Activated T-helper 1 cell treated with anti-CD3 and anti-CD28 coated beads, Interleukin-12 subunit alpha, Interleukin-12 subunit beta, Interleukin-2, Interleukin-4 antibody, amounts not matched to agents 30 ng/mL and 10 ng/mL and 1 ng/mL, durations not matched to agents 14 hours and 24 hours and 36 hours (primary cell): Measurements from ENCODE around the gene SYP. TPM values are rescaled to one million over a fixed set of nuclear protein-coding genes. Genes with fewer than 3 reads are reported as not detected.
"Not testable (repeated sequence)": the region's sequence is repeated elsewhere in the genome, so short reads cannot be mapped to it uniquely, and the experiment has no call there.

Source experiments
- DNase-seq: peaks from one replicate; pipeline ENCODE4 v3.0.0; 2021; ENCODE audit warnings: low spot score
- H3K27ac Mint-ChIP-seq: one replicate; pipeline ENCODE4 v1.8.0; 2021; ENCODE audit warnings: mild to moderate bottlenecking, mixed read lengths
- H3K27me3 Mint-ChIP-seq: one replicate; pipeline ENCODE4 v1.8.0; 2022; ENCODE audit warnings: mild to moderate bottlenecking, moderate library complexity, mixed read lengths; ENCODE audit not compliant: insufficient read depth
- H3K36me3 Mint-ChIP-seq: one replicate; pipeline ENCODE4 v1.8.0; 2021; ENCODE audit warnings: low read depth, mixed read lengths
- H3K4me1 Mint-ChIP-seq: one replicate; pipeline ENCODE4 v1.8.0; 2021; ENCODE audit warnings: low read depth, mixed read lengths
- H3K4me3 Mint-ChIP-seq: one replicate; pipeline ENCODE4 v1.8.0; 2021; ENCODE audit warnings: mild to moderate bottlenecking, moderate library complexity, mixed read lengths
- H3K9me3 Mint-ChIP-seq: one replicate; pipeline ENCODE4 v1.8.0; 2021; ENCODE audit warnings: mixed read lengths
- intact Hi-C: fragments of 100-400 bp; cut with micrococcal nuclease; formaldehyde crosslinking; loops from one replicate; pipeline ENCODE4 v1.15.1; 2024
- total RNA-seq: library from RNA; stranded (reverse); gene quantifications from 2 replicates; pipeline ENCODE4 v1.2.3, GENCODE V29; 2022

Gene SYP
- total RNA-seq, 1 donor from 2014 or later, result 3.3 TPM

DNA sequence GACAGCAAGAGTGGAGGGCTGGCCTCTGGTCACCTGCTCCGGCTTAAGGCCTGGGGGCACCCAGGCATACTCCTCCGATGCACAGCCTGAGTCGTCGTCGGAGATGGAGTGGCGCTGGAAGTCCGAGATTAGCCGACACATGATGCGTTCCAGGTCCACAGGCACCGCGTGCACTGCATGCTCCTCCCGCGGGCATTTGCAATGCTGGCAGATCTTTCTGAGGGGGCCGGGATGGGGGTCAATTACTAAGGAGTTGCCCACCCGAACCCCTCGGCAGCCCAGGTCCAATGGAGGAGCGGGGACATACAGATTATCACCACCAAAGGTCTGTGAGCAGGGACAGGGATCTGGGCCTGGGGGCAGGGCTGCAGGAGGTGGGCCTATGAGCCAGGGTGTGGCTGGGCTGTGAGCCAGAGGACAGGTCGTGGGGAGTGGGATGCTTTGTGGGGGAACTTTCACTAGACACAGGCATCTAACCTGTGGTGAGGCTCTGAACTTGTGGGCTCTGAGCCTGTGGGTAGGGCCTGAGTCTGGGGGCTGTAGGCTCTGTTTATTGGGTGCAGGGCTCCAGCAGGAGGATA, 16.2 kb downstream of the SYP start:
- no peak for DNase-seq
- Mint-ChIP-seq H3K27ac (no peak overlapping the region), H3K9me3 (no peaks in the 10 kb centered on the region), H3K4me3 (peak overlapping the region; percentile 84), H3K4me1 (peaks cover 13% of the 10 kb centered on the region), H3K27me3 (no peaks in the 10 kb centered on the region), H3K36me3 (peaks cover 23% of the 10 kb centered on the region)
- intact Hi-C loops, result loop anchor here (1.0 kb wide), 1 partner anchor 11 kb away; no protein-coding TSS in a partner anchor

DNA sequence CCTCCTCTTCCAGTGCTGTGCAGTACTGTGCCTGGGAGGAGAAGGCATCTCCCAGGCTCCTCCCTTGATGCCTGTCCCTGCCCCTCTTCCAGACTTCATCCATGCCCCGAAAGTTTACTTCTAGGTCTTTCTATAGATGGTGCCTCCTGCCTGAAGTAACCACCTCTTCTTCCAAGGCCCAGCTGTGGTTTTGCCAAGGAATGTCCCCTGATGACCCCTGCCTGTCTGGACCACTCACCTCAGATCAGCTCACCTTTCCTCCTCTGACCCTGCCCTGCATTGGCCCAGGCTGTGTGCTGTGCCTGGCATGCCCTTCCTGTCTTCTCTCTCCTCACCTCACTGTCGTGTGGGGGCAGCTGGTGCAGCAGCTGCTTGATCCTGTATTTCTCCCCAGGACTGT, 20.6 kb downstream of the SYP start:
- intact Hi-C loops, result no loop called here
- Mint-ChIP-seq H3K27me3 (no peaks in the 10 kb centered on the region), H3K4me1 (peaks cover 14% of the 10 kb centered on the region), H3K27ac (peak overlapping the region; percentile 29), H3K4me3 (no peak overlapping the region), H3K9me3 (no peaks in the 10 kb centered on the region), H3K36me3 (peaks cover 38% of the 10 kb centered on the region)
- no peak for DNase-seq

- Mint-ChIP-seq H3K9me3 (no peaks in the 10 kb centered on the region), H3K36me3 (peaks cover 42% of the 10 kb centered on the region)
- intact Hi-C loops, result no loop called here
Measured at GRCh38 chrX:49178537-49178936, 21.5 kb downstream of the SYP start.

GRCh38 chrX:49177873-49178480, 22.0 kb downstream of the SYP start:
- Mint-ChIP-seq H3K27me3 (no peaks in the 10 kb centered on the region), H3K27ac (no peak overlapping the region), H3K36me3 (peaks cover 42% of the 10 kb centered on the region), H3K4me3 (no peak overlapping the region), H3K4me1 (peaks cover 14% of the 10 kb centered on the region), H3K9me3 (no peaks in the 10 kb centered on the region)
- DNase-seq, result no peak
- intact Hi-C loops, result no loop called here

More at GRCh38 chrX:49178537-49178936, 21.5 kb downstream of the SYP start:
- H3K4me1 Mint-ChIP-seq, result peaks cover 14% of the 10 kb centered on the region
- no peaks in the 10 kb centered on the region for H3K27me3 Mint-ChIP-seq
- H3K27ac Mint-ChIP-seq, result no peak overlapping the region
- no peak for DNase-seq
- no peak overlapping the region for H3K4me3 Mint-ChIP-seq

GRCh38 chrX:49177338-49177833, 22.6 kb downstream of the SYP start:
- H3K27ac Mint-ChIP-seq, result no peak overlapping the region
- H3K4me3 Mint-ChIP-seq, result no peak overlapping the region
- intact Hi-C loops, result no loop called here
- H3K27me3 Mint-ChIP-seq, result no peaks in the 10 kb centered on the region
- H3K9me3 Mint-ChIP-seq, result no peaks in the 10 kb centered on the region
- DNase-seq, result no peak
- H3K4me1 Mint-ChIP-seq, result peaks cover 14% of the 10 kb centered on the region
- peaks cover 43% of the 10 kb centered on the region for H3K36me3 Mint-ChIP-seq

DNA sequence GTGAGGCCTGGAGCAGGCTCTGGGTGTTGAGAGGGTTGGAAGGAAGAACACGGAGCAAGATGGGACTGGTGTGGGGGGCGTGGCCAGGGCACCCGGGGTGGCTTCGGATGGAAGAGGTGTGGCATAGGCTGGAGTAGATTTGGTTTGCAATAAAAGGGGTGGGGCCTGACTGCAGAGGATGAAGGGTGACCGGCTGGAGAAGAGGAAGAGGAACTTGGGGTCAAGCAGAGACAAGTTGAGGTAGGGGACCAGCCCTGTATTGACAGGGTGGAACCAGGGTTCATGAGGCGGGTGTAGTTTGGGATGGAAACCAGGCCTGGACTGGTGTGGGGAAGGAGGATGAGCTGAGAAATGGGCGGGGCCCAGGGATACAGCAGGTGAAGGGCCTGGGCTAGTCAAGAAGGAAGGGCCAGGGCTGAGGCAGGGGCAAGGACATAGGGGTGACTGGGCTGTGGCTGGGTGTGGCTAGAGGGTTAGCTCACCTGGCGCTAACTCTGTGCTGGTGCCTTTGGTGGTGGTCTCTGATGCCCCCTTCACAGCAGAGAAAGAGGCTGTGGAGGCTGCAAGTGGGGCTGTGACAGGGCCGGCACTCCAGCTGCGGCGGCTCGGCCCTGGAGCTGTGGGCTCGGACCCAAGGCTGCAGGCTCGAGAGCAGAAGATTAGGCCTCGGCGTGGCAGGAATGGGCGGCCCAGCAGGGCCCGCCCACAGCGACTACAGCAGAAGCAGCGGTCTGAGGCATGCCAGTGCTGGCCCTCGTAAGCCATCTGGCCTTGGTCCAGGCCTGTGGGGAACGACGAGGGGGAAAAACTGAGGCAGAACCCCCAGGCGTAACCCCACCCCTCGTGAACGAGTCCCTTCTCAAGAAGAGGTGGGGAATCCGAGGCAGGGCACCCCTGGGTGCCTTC, 23.3 kb downstream of the SYP start:
- Mint-ChIP-seq H3K27me3 (no peaks in the 10 kb centered on the region), H3K27ac (no peak overlapping the region), H3K4me3 (no peak overlapping the region), H3K4me1 (peaks cover 14% of the 10 kb centered on the region), H3K9me3 (no peaks in the 10 kb centered on the region), H3K36me3 (peaks cover 40% of the 10 kb centered on the region)
- no peak for DNase-seq
- intact Hi-C loops, result no loop called here

- peaks cover 36% of the 10 kb centered on the region for H3K36me3 Mint-ChIP-seq
- H3K4me1 Mint-ChIP-seq, result peaks cover 14% of the 10 kb centered on the region
- no peaks in the 10 kb centered on the region for H3K27me3 Mint-ChIP-seq
- H3K27ac Mint-ChIP-seq, result no peak overlapping the region
- no peaks in the 10 kb centered on the region for H3K9me3 Mint-ChIP-seq
- intact Hi-C loops, result no loop called here
- no peak overlapping the region for H3K4me3 Mint-ChIP-seq
- no peak for DNase-seq
Measured at GRCh38 chrX:49175435-49176274, 24.3 kb downstream of the SYP start.

DNA sequence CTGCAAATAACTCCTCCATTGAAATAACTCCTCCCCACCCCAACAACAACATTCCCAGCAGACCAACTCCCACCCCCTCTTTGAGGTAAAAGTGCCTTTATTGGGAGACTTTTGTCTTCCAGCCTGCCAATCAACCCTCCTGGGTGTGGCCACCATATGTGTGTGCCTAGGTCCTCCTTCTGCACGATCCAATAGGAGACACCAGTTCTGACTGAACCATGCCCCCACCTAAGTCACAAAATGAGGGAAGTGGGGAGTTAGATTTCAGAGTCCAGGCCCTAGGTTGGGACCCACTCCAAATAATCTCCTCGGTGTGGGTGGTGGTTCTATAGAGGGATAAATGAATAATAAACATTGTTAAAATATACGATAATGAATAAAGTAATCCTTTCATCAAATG, 25.3 kb downstream of the SYP start:
- no peak overlapping the region for H3K4me3 Mint-ChIP-seq
- no peak overlapping the region for H3K27ac Mint-ChIP-seq
- intact Hi-C loops, result no loop called here
- no peak for DNase-seq
- H3K4me1 Mint-ChIP-seq, result peaks cover 14% of the 10 kb centered on the region
- no peaks in the 10 kb centered on the region for H3K27me3 Mint-ChIP-seq
- no peaks in the 10 kb centered on the region for H3K9me3 Mint-ChIP-seq
- peaks cover 29% of the 10 kb centered on the region for H3K36me3 Mint-ChIP-seq

DNA sequence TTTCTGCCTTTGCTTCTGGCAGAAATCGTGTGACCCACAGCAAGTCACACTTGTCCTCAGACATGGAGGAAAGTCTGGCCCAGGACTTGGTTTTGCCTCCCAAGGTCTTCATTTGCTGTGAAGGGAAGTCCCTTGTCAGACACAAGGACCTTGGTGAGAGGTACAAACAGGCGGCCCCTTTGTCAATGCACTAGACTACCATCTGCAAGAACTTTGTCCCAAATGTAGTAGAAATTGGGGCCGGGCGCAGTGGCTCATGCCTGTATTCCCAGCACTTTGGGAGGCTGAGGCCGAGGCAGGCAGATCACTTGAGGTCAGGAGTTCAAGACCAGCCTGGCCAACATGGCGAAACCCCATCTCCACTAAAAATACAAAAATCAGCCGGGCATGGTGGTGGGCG, 26.4 kb downstream of the SYP start:
- intact Hi-C loops, H3K4me1 Mint-ChIP-seq, DNase-seq, H3K27me3 Mint-ChIP-seq, H3K9me3 Mint-ChIP-seq, H3K27ac Mint-ChIP-seq: not testable (repeated sequence)
- peaks cover 22% of the 10 kb centered on the region for H3K36me3 Mint-ChIP-seq
- peak overlapping the region; percentile 88 for H3K4me3 Mint-ChIP-seq

GRCh38 chrX:49172280-49172780, 27.7 kb downstream of the SYP start:
- peaks cover 20% of the 10 kb centered on the region for H3K36me3 Mint-ChIP-seq
- peak overlapping the region; percentile 84 for H3K27ac Mint-ChIP-seq
- no peaks in the 10 kb centered on the region for H3K9me3 Mint-ChIP-seq
- DNase-seq, result peak; percentile 55
- peaks cover 15% of the 10 kb centered on the region for H3K4me1 Mint-ChIP-seq
- peak overlapping the region; percentile 88 for H3K4me3 Mint-ChIP-seq
- intact Hi-C loops, result loop anchor here (1.0 kb wide), 4 partner anchors 8 to 97 kb away; partner anchors contain the start of genes GPKOW and PPP1R3F
- peaks cover under 1% of the 10 kb centered on the region for H3K27me3 Mint-ChIP-seq

GRCh38 chrX:49171752-49172279, 28.2 kb downstream of the SYP start, which contains the start of gene PLP2:
TSS of gene PLP2 (plus strand) at chrX:49171898. CDS start at chrX:49172001, 103 bp downstream.
- Mint-ChIP-seq H3K27me3 (peaks cover 2% of the 10 kb centered on the region), H3K4me3 (peak within 1 kb of the TSS; percentile 88), H3K9me3 (no peaks in the 10 kb centered on the region), H3K27ac (peak within 1 kb of the TSS; percentile 84), H3K36me3 (peaks cover 20% of the 10 kb centered on the region), H3K4me1 (peaks cover 19% of the 10 kb centered on the region)
- DNase-seq, result no peak
- intact Hi-C loops, result loop anchor here (1.0 kb wide), 4 partner anchors 8 to 97 kb away; partner anchors contain the start of genes GPKOW and PPP1R3F

- peak overlapping the region; percentile 94 for H3K27ac Mint-ChIP-seq
- intact Hi-C loops, result loop anchor here (1.0 to 10.0 kb wide), 5 partner anchors 23 to 1683 kb away; partner anchors contain the start of genes GPKOW, PIM2, PPP1R3F and SLC35A2
- H3K27me3 Mint-ChIP-seq, result peaks cover 4% of the 10 kb centered on the region
- peak overlapping the region; percentile 85 for H3K4me3 Mint-ChIP-seq
- peaks cover 2% of the 10 kb centered on the region for H3K36me3 Mint-ChIP-seq
- H3K4me1 Mint-ChIP-seq, result peaks cover 23% of the 10 kb centered on the region
- DNase-seq, result no peak
- H3K9me3 Mint-ChIP-seq, result no peaks in the 10 kb centered on the region
Measured at GRCh38 chrX:49167740-49168108, 32.3 kb downstream of the SYP start.
